Eye (tissue), 1 donor: Measurements from ENCODE around the gene WDFY1.
"Not testable (repeated sequence)": the region's sequence is repeated elsewhere in the genome, so short reads cannot be mapped to it uniquely, and the experiment has no call there.

ENCODE experiments used
- DNase-seq: peaks from one replicate; pipeline ENCODE4 v3.0.0-alpha.2; 2015

WDFY1 gene

DNA sequence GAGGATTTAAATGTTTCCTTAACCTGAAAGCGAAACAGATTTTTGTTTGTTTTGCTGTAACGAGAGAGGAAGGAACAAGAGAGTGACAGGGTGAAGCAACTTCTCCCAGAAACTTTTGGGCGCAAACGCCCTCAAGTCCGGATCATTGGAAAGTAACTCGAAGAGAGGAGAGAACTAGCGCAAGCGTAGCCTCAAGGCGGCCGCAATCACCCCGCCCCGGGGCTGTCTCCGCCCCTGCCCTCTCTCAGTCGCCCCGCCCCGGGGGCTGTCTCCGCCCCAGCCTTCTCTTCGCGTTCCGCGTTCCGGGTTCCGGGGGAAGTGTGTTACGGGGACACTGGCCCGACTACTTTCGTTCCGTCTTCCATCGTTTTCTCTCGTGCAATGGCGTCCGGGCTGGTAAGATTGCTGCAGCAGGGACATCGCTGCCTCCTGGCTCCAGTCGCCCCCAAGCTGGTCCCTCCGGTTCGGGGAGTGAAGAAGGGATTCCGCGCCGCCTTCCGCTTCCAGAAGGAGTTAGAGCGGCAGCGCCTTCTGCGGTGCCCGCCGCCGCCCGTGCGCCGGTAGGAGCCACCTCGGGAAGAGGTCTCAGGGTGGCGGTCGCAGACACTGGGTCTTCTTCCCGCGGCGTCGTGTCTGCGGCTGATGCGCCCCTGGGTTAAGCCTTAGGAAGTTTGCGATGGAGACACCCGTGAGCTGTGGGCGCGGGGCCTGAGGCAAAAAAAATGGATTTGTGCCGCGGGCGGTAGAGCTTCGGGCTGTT lies 12.1 kb upstream of the WDFY1 start, which contains the start of gene MRPL44:
Gene MRPL44, plus strand, starts transcription at position 372 of the 760 bp plus-strand sequence. Its CDS starts 10 bp downstream, at position 382.
- DNase-seq = peak; percentile 99

DNA sequence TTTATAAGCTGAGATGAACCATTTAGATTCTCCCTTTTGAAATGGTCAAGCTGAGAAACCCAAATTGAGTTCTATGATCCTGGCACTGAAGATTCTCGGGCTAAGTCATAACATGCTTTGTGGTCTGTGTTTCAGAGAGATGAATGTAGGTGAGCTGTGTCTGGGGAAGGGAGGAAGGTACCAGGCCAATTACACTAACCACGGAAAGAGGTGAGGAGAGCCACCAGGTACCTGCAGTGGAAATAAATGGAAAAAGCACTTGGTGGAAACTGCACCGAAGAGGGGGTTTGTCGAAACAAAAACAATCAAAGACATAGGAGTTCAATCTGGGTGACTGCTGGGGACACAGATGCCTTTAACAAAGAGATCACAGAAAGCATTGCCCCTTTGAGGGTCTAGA lies 11.2 kb upstream of the WDFY1 start:
- no peak for DNase-seq

DNA sequence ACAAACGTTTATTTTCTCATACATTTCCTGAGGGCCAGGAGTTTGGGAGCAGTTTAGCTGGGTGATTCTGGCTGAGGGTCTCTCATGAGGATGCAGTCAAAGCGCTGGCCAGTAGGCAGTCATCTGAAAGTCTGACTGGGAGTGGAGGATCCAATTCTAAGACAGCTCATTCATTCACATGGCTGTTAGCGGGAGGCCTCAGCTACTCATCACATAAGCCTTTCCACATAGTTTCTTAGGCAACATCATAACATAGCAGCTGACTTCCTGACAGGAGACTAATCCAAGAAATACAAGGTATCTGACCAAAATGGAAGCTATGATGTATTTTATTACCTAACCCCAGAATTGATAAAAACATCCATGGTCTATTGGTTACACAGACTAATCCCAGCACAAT lies 9.3 kb upstream of the WDFY1 start:
- DNase-seq = no peak

DNA sequence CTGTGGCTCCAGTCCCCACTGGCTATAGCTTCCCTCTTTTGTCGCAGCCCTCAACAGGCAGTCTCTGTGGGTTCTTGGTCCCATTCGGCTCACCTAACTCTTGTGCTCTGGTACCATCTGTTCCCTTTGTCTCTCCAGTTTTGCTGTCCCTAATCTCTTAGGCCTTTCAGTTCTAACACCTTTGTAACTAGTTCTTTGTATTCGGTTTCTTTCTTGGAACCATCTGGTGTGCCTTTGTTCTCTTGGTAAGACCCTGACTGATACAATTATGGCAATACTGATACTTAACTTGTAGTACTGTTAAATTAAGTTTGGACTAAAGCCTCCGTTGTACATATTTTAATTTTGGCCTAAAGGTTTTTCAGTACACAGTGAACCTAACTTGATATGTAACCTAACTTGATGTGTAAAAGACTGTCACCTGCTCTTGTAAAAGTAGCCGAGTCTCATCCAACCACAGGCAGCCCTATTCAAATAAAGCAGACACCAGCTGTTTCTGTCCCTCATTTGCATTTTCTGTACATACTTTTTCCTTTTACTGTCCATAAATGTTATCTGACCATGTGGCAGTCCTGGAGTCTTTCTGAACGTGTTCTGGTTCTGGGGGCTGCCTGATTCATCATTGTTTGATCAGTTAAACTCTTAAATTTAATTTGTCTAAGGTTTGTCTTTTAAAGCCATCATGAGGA lies 7.3 kb upstream of the WDFY1 start:
- DNase-seq = peak; percentile 64

DNA sequence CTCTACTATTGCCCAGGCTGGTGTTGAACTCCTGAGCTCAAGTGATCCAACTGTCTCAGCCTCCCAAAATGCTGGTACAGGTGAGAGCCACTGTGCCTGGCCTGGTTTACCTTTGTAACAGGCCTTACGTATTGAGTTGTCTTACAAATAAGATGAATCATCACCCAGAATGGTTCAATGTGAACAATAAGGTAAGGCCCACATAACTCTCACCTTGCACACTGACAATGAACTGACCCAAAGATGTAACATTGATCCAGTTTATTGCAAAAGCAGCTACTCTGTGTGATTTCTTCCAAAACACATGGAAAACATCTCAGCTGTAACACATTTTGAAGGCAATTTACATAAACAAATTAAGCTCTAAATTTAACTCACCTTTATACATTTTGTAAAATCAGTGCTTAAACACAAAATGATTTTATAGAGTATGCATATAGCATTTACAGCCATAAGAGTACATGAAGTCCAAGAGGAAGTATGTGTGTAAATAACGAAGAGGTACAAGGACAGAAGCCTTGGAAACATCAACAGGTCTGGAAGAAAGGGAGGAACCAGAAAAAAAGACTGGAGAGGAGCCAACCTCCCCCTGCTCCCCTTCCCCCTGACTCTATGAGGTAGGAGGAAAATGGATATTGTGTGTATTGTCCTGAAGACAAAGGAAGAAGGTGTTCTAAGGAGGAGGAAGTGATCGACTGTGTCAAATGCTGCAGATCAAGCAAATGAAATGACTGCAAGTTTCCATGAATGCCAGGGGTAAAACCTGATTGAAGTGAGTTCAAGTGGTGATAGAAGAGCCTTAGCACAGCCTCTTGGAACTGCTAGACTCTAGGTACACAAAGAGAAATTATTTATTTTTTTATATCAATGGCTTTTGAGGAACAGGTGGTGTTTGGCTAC lies 5.6 kb upstream of the WDFY1 start:
- no peak for DNase-seq

DNA sequence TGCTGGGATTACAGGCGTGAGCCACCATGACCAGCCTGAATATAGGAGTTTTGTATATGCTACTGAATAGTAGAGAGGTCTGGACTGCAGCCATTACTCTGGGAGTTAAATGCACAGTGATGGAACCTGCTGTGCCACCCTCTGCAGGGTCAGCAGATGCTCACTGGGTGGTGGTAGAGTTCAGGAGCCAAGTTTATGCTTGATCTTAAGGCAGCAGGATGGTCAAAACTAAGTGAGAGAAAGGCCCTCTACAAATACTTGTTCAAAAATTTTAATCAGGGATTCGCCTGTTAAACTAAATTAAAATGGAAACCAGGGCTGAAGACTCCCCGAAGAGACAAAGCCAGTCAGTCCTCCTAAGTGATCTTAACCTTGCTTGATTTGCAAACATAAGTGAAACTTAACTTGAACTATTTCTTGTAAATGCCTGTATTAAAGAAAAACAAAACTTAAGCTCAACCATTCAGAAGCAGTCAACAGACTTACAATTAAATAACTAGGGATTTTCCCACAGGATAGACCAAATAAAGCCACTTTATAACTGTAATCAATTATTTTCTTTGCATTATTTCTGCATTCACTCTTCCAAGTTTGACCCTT lies 4.2 kb upstream of the WDFY1 start:
- DNase-seq = no peak

DNA sequence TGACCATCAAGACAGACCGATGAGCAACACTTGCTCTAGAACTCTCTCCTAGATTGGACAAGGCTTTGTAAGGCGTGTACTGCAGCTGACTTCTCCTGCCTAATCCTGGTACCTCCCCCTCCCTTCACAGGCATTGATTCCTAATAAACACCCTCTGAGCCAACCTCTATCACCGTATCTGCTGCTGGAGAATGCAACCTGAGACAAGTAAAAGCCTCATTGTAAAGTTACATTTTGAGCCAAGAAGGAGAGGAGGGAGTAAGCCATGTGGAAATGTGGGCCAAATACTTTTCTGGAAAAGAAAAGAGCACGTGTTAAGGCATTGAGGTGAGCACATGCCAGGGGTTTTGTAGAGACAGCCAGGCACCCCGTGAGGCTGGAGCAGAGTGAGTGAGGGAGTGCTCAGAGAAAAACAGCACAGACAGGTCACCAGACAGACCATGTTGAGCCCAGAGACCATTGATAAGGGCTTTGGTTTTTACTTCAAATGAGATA lies 2.6 kb upstream of the WDFY1 start:
- DNase-seq = no peak

DNA sequence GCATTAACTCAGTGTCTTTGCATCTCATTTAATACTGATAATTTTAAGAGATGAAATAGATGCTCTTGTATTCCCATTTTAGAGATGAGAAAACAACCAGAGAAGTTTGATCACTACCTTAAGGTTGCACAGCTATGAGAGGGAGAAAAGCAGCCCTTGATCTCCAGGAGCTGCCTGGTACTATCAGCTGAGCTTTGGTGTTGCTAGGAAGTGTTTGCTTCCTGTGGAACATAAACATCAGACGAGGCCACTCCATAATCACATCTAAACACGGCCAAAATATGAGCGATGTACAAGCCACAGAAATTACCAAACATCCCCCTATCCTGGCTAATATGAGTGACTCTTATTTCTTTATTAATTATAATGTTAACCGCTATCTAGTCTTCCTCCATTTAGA lies 620 bp upstream of the WDFY1 start:
- DNase-seq = no peak

DNA sequence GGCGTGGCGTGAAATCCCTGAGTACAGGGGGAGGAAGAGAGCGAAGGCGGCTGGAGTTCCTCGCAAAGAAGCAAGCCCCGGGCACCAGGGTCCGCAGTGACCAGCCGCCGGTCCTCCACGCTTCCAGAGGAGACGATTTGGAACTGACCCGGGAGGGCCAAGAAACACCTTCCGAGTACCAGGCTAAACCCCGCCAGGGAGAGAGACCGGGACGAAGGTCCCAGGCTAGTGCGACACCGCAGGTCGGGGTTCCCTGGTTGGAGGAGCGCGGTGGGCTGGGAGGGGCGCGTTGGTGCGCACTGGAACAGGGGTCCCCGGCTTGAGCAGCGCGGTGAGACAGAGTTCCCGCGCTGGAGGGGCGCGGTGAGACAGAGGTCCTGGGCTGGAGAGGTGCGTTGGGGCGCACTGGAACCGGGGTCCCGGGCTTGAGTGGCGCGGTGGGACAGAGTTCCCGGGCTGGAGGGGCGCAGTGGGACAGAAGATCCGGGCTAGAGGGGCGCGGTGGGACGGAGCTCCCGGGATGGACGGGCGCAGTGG lies 901 bp downstream of the WDFY1 start:
- DNase-seq = peak; percentile 75

DNA sequence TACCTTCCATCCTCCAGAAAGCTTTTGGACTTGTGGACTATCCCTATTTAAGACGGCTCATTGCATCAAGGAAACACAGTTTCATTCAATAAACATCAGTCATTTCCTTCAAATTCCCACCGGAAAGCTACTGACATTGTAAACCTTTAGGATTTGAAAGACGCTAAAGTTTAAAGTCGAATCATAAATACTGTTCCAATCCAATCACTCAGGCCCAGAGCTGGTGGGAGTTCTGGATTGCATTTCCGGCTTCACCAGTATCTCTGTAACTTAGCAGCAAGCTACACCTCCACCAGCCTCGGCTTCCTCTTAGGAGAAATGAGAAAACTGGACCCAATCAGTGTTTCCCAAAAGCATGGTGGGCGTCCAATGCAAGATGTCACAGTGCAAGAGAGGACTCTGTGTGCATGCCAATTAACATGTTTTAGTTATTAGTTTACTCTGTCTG lies 1.6 kb downstream of the WDFY1 start:
- DNase-seq = peak; percentile 31

DNA sequence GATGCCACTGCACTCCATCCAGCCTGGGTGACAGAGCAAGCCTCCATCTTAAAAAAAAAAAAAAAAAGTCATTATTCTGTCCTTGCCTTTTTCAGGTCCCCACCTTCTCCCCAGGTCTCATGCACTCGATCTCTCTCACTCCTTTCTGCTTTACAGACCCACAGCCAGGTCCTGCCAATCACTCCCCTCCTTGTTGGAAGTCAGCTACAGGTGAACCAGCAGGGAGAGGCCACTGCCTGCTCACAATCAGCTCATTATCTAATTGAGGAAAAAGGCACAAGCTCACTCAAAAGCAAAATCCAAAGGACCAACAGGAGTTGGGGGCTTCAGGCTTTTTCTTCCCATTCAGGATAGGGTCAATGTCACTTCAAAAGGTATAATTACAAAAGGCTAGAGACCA lies 2.0 kb downstream of the WDFY1 start:
- DNase-seq = no peak

DNA sequence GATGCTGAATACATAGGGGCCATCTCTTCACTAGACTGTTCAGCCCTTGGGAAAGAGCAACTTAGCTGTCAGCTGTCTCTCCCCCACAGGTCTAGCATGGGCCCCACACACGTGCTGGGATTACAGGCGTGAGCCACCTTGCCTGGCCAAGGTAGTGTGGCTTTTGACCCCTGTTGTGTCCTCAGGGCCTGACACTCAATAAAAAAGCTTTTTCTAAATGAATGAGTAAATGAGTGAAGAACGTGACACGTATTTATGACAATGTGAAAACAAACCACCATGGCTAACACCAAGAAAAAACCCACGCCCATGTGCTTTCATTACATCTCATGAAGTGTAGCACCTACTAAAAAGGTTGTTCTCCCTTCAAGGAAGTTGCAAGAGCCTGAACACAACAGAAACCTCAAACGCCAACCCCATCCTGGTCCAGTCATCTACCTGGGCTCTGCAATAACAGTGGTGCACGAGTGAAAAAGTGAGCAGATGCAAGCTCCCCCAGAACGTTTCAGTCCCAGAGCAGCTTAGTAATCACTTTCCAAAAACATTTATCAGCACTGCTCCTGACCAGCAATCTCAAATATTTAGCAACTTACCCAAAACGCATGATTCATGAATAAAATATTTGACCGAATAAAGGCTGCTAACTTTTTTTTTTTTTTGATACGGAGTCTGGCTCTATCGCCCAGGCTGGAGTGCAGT lies 3.4 kb downstream of the WDFY1 start:
- no peak for DNase-seq

DNA sequence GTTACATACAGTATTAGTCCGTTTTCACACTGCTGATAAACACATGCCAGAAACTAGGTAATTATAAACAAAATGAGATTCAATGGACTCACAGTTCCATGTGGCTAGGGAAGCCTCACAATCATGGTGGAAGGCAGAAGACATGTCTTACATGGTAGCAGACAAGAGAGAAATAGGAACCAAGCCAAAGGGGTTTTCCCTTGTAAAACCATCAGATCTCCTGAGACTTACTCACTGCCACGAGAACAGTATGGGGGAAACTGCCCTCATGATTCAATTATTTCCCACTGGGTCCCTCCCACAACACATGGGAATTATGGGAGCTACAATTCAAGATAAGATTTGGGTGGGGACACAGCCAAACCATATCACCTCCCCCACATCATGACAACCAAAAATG lies 5.7 kb downstream of the WDFY1 start:
- not testable (repeated sequence) for DNase-seq

DNA sequence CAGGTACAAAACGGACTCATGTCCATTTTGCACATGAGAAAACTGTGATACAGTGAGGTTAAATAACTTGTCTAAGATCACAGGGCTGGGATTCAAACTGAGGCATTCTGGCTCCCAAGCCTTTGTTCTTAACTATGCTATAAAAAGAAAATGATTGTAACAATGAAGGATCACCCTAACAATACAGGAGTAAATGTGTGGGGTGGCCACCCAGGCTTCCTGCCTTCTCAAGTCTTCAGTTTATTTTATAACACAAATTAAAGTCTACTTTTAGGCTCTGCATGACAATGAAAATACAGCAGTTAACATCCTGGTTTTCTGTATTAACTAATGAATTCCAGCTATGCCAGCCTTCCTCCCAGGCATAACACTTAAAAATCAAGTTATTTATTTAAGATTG lies 7.6 kb downstream of the WDFY1 start:
- no peak for DNase-seq

DNA sequence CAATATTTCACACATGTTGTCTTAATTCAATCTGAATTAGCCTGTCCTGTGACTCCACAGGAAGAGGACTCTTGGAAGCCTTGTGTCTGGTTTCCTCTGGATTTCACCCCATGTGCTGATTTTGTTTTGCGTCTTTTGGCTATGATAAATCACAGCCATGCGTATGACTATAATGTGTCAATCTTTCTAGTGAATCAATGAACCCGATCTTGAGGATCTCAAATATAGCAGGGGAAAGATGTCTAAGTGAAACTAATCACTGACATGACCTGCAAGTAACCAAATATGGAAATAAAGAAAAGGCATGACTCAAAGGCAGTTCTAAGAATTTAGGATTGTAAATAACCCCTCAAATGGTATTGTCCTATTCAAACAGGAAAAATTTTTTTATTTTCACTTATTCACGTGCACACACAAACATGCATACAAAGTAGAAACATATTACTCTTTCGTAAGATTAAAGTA lies 8.2 kb downstream of the WDFY1 start:
- no peak for DNase-seq

DNA sequence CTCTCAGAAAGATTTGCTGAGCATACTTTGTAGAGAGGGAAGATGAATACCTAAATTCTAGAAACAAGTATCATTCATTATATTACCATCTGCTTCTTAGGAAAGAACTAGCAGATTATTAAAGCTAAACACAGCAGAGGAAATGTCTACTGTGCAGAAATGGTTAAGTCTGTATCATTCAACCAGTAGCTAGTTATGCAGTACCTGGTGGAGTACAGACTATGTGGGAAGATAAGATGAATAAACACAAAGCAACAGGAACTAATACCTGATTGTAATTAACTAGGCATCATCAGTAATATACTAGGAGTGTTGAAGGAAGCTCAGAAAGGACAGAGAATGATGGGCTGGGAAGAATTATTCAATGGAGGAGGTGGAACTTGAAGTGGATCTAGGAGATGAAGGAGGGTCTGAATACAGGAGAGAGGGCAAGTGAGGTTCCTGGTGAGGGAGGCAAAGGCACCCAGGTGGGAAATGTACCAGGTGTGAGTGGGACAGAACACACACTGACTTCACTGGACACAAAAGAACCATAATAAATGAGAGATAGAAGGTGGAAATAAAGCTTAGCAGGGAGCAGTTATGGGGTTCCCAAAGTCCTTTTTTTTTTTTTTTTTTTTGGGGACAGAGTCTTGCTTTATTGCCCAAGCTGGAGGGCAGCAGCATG lies 9.5 kb downstream of the WDFY1 start:
- no peak for DNase-seq

DNA sequence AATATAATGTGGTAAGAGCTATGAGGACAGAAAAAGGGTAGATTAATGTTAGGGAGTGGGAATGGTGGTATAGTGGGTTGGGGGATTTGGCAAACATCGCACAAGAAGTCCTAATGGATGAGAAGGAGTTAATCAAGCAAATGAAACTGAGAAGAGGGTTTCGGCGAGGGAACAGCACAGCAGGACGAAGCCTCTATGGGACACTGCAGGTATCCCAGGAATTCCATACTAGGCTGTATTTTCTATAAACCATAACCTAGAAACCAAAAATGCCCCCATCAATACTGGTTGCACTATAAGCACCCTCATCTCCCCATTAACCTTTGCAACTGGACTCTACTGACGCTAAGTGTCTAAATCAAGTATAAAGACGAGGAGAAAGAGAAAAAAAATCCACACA lies 10.3 kb downstream of the WDFY1 start:
- no peak for DNase-seq

DNA sequence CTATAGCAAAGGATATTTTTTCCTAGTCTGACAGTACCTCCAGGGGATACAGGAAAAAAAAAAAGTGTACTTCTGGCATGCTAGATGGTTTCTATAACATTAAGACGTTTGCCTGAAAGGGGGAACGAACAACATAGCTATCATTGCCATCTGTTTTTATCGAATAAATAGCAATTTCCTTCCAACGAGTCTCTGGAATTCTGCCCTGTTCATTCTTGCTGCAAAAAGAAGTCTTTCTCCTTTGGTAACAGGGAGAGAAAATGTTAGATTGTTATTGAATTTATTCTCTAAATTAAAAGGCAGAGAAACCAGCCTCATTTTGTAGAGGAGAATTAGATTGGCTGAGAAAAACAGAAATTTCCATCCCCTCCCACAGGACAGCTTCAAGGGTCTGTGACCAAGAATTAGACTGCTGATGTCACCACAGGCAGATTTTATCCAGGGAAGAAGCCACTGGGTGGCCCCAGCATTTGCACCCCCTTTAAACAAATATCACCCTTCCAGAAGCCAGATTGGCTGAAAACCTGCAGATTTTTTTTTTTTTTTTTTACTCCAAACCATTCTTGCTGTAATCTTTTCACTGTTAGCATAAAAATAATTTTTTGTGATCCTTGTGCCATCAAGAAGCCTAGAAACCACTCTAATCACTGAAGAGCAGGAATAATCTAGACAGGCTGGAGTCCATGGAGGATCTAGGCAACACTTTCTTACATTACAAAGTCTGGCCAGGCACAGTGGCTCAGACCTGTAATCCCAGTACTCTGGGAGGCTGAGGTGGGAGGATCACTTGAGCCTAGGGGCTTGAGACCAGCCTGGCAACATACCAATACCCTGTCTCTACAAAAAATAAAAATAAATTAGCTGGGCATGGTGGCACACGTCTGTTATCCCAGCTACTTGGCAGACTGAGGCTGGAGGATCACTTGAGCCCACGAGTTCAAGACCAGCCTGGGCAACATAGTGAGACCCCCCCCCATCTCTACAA lies 12.0 kb downstream of the WDFY1 start:
- DNase-seq = no peak

DNA sequence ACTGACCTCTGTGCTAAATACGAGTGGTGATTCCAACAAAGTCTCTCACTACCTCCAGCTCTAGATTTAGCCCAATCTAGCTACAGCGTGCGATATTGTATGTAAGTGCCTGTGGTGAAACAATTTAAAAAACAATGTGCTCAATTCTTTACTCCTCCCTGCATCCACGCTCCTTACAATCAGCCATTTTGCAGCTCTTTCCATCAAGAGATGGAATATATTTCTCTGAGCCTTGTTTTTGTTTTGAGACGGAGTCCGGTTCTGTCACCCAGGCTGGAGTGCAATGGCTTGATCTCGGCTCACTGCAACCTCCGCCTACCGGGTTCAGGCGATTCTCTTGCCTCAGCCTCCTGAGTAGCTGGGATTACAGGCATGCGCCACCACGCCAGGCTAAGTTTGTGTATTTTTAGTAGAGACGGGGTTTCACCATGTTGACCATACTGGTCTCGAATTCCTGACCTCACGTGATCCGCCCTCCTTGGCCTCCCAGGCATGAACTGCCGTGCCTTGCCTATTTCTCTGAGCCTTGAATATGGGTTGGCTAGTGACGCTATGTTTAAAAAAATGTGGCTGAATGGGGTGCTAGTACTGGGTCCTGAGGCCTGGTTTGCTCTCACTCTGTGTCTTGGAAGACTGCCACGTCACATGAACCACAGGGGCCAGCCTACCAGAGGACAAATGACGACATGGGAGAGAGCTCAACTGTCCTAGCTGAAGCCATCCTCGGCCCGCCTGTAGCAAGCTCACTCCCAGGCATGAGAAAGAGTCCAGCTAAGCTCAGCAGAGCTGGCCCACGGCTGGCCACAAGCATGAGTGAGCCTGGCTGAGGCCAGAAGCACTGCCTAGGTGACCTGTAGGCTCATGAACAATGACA lies 14.8 kb downstream of the WDFY1 start:
- no peak for DNase-seq
